WTC11 (cell line): ENCODE data around the gene MATN3. TPM values are rescaled to one million over a fixed set of nuclear protein-coding genes. Genes with fewer than 3 reads are reported as not detected.
A peak's percentile ranks its signal among the peaks of the same experiment; 100 is the strongest.

ENCODE experiments used
- ATAC-seq: fragments of 200-7000 bp; cut with Tn5 transposase; 2 replicates; pipeline ENCODE4 v1.10.0; 2021; ENCODE audit warnings: mild to moderate bottlenecking, moderate library complexity
- CTCF ChIA-PET: fragments of 300-600 bp; sonication (Branson Sonifier 250); formaldehyde crosslinking; loops from one replicate; lab custom pipeline; 2021; ENCODE audit warnings: antibody characterized with exemption; lab: Charles Lee
- POLR2A ChIA-PET: fragments of 350-600 bp; sonication (Branson Sonifier 250); formaldehyde crosslinking; loops from one replicate; lab custom pipeline; 2021; ENCODE audit warnings: antibody characterized with exemption; lab: Charles Lee
- DNase-seq: peaks from one replicate; pipeline ENCODE4 v3.0.0; 2021; ENCODE audit warnings: low spot score
- H3K27ac Mint-ChIP-seq: 2 replicates; pipeline ENCODE4 v1.8.0; 2021; ENCODE audit warnings: mixed read lengths
- H3K27me3 Mint-ChIP-seq: 2 replicates; pipeline ENCODE4 v1.8.0; 2021; ENCODE audit warnings: low read depth, mild to moderate bottlenecking, moderate library complexity, mixed read lengths
- H3K36me3 Mint-ChIP-seq: 2 replicates; pipeline ENCODE4 v1.8.0; 2021; ENCODE audit warnings: mixed read lengths
- H3K4me1 Mint-ChIP-seq: 2 replicates; pipeline ENCODE4 v1.8.0; 2022; ENCODE audit warnings: mixed read lengths
- H3K4me3 Mint-ChIP-seq: 2 replicates; pipeline ENCODE4 v1.8.0; 2021; ENCODE audit warnings: mild to moderate bottlenecking, moderate library complexity, mixed read lengths
- H3K9me3 Mint-ChIP-seq: 2 replicates; pipeline ENCODE4 v1.8.0; 2021; ENCODE audit warnings: mixed read lengths
- ESRRA ChIP-seq: sonication (generic); formaldehyde crosslinking; IDR thresholded peaks from 2 replicates; pipeline ENCODE4 v1.8.1; 2022; ENCODE audit warnings: mild to moderate bottlenecking, missing genetic modification reagents, borderline replicate concordance
- FOXJ3 ChIP-seq: sonication (generic); formaldehyde crosslinking; IDR thresholded peaks from 2 replicates; pipeline ENCODE4 v1.9.0; 2021; ENCODE audit warnings: missing genetic modification reagents, mild to moderate bottlenecking, borderline replicate concordance
- GABPB1 ChIP-seq: sonication (generic); formaldehyde crosslinking; IDR thresholded peaks from 2 replicates; pipeline ENCODE4 v1.8.1; 2023; ENCODE audit warnings: mild to moderate bottlenecking, missing genetic modification reagents
- MYBL2 ChIP-seq: sonication (generic); formaldehyde crosslinking; IDR thresholded peaks from 2 replicates; pipeline ENCODE4 v1.8.1; 2023; ENCODE audit warnings: mild to moderate bottlenecking, moderate library complexity, missing genetic modification reagents
- NR1H2 ChIP-seq: sonication (generic); formaldehyde crosslinking; IDR thresholded peaks from 2 replicates; pipeline ENCODE4 v1.9.0; 2021; ENCODE audit warnings: mild to moderate bottlenecking, moderate library complexity, missing genetic modification reagents
- NR3C1 ChIP-seq: sonication (generic); formaldehyde crosslinking; conservative IDR thresholded peaks from 2 replicates; pipeline ENCODE4 v1.8.1; 2023; ENCODE audit warnings: low read depth, mild to moderate bottlenecking, missing genetic modification reagents
- RELA ChIP-seq: sonication (generic); formaldehyde crosslinking; IDR thresholded peaks from 2 replicates; pipeline ENCODE4 v1.8.1; 2022; ENCODE audit warnings: missing genetic modification reagents, mild to moderate bottlenecking, borderline replicate concordance
- TEAD1 ChIP-seq: sonication (generic); formaldehyde crosslinking; IDR thresholded peaks from 2 replicates; pipeline ENCODE4 v1.8.0; 2022; ENCODE audit warnings: mild to moderate bottlenecking, missing genetic modification reagents
- USF2 ChIP-seq: sonication (generic); formaldehyde crosslinking; IDR thresholded peaks from 2 replicates; pipeline ENCODE4 v1.8.1; 2023; ENCODE audit warnings: mild to moderate bottlenecking, missing genetic modification reagents, moderate library complexity
- total RNA-seq: library from RNA; stranded (reverse); gene quantifications from 3 replicates; pipeline ENCODE4 v1.2.3, GENCODE V29; 2021
- TF ChIP-seq, protein P1 (sequence below): sonication (generic); formaldehyde crosslinking; IDR thresholded peaks from 2 replicates; pipeline ENCODE4 v1.8.0; 2023; ENCODE audit warnings: missing genetic modification reagents, mild to moderate bottlenecking, borderline replicate concordance
- TF ChIP-seq, protein P2 (sequence below): sonication (generic); formaldehyde crosslinking; IDR thresholded peaks from 2 replicates; pipeline ENCODE4 v1.8.0; 2022; ENCODE audit warnings: missing genetic modification reagents
- TF ChIP-seq, protein P3 (sequence below): sonication (generic); formaldehyde crosslinking; IDR thresholded peaks from 2 replicates; pipeline ENCODE4 v1.8.0; 2022; ENCODE audit warnings: mild to moderate bottlenecking, missing genetic modification reagents

The MATN3 gene
- total RNA-seq, 1 experiment from 2014 or later = 6.3 TPM

DNA sequence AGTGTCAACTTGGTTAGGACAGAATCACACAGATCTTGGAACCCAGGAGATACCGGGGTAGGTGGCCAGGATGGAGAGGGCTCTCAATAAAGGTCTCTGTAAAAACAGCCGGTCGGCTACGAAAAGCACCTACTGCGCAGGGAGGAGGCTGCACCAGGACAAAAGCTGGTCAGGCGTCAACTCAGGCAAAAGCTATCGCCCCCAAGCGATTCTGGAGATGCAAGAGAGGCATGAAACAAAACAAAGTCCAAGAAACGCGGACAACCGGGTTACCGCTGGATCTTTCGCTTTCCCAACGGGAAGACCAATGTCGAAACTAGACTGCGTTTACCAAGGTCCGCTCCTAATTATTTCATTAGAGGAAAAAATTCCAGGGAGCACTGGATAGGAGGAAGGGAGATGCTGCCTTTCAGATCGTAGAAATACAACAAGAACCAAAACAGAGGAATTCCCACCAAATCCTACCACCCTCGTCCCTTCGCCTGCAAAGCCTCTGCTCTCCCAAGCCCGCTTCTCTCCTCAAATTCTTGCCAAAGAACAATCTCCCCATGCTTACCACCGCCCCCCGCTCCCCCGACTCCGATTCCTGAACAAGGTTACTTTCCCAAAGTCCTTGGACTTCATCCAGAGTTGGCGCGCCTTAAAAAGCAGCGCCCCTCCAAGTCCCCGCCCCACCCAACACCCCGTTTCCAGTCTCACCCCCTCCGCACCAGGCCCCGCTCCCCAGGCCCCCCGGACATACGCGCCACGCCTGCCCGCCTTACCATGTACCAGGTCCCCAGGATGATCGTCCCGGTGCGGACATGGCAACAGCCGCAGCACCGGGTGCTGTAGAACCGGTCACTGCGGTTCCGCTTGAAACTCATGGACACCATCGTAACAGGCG lies 38.4 kb upstream of the MATN3 start:
- H3K36me3 Mint-ChIP-seq = 0 out of 2 replicates have a peak, but pooled peaks cover 2% of the 10 kb centered on the region
- TF ChIP-seq FOXJ3 (CRISPR knock-in tag) (no peak), GABPB1 (CRISPR knock-in tag) (peak; percentile 35; the same call in 1 of the 2 replicates), NR3C1 (CRISPR knock-in tag) (no peak), MYBL2 (CRISPR knock-in tag) (0 out of 2 replicates have a peak, but pooled peaks have one; percentile 59), ESRRA (CRISPR knock-in tag) (no peak), RELA (CRISPR knock-in tag) (no peak)
- TF ChIP-seq, protein P1, sequence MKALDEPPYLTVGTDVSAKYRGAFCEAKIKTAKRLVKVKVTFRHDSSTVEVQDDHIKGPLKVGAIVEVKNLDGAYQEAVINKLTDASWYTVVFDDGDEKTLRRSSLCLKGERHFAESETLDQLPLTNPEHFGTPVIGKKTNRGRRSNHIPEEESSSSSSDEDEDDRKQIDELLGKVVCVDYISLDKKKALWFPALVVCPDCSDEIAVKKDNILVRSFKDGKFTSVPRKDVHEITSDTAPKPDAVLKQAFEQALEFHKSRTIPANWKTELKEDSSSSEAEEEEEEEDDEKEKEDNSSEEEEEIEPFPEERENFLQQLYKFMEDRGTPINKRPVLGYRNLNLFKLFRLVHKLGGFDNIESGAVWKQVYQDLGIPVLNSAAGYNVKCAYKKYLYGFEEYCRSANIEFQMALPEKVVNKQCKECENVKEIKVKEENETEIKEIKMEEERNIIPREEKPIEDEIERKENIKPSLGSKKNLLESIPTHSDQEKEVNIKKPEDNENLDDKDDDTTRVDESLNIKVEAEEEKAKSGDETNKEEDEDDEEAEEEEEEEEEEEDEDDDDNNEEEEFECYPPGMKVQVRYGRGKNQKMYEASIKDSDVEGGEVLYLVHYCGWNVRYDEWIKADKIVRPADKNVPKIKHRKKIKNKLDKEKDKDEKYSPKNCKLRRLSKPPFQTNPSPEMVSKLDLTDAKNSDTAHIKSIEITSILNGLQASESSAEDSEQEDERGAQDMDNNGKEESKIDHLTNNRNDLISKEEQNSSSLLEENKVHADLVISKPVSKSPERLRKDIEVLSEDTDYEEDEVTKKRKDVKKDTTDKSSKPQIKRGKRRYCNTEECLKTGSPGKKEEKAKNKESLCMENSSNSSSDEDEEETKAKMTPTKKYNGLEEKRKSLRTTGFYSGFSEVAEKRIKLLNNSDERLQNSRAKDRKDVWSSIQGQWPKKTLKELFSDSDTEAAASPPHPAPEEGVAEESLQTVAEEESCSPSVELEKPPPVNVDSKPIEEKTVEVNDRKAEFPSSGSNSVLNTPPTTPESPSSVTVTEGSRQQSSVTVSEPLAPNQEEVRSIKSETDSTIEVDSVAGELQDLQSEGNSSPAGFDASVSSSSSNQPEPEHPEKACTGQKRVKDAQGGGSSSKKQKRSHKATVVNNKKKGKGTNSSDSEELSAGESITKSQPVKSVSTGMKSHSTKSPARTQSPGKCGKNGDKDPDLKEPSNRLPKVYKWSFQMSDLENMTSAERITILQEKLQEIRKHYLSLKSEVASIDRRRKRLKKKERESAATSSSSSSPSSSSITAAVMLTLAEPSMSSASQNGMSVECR (CRISPR knock-in tag) = no peak
- TF ChIP-seq, protein P2, sequence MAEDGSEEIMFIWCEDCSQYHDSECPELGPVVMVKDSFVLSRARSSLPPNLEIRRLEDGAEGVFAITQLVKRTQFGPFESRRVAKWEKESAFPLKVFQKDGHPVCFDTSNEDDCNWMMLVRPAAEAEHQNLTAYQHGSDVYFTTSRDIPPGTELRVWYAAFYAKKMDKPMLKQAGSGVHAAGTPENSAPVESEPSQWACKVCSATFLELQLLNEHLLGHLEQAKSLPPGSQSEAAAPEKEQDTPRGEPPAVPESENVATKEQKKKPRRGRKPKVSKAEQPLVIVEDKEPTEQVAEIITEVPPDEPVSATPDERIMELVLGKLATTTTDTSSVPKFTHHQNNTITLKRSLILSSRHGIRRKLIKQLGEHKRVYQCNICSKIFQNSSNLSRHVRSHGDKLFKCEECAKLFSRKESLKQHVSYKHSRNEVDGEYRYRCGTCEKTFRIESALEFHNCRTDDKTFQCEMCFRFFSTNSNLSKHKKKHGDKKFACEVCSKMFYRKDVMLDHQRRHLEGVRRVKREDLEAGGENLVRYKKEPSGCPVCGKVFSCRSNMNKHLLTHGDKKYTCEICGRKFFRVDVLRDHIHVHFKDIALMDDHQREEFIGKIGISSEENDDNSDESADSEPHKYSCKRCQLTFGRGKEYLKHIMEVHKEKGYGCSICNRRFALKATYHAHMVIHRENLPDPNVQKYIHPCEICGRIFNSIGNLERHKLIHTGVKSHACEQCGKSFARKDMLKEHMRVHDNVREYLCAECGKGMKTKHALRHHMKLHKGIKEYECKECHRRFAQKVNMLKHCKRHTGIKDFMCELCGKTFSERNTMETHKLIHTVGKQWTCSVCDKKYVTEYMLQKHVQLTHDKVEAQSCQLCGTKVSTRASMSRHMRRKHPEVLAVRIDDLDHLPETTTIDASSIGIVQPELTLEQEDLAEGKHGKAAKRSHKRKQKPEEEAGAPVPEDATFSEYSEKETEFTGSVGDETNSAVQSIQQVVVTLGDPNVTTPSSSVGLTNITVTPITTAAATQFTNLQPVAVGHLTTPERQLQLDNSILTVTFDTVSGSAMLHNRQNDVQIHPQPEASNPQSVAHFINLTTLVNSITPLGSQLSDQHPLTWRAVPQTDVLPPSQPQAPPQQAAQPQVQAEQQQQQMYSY (CRISPR knock-in tag) = no peak
- H3K4me3 Mint-ChIP-seq = no peak overlapping the region
- no peaks in the 10 kb centered on the region for H3K9me3 Mint-ChIP-seq
- DNase-seq = peak; percentile 64
- ATAC-seq = peak; percentile 5
- H3K4me1 Mint-ChIP-seq = peaks cover 26% of the 10 kb centered on the region
- H3K27ac Mint-ChIP-seq = no peak overlapping the region; the same call in 1 of the 2 replicates
- peaks cover 3% of the 10 kb centered on the region; the same call in 1 of the 2 replicates for H3K27me3 Mint-ChIP-seq
- POLR2A ChIA-PET = interaction anchor here (0.5 to 3.1 kb wide), 9 partner anchors 8 to 174 kb away, joined by 3 to 14 read pairs (median 3); partner anchors contain the start of genes MATN3, SDC1 and WDR35
- CTCF ChIA-PET = interaction anchor here (0.6 to 6.7 kb wide), 11 partner anchors 8 to 191 kb away, joined by 3 to 62 read pairs (median 6); partner anchors contain the start of genes MATN3 and WDR35

GRCh38 chr2:20050104-20050645 lies 37.7 kb upstream of the MATN3 start:
- Mint-ChIP-seq H3K36me3 (0 out of 2 replicates have a peak, but pooled peaks cover 2% of the 10 kb centered on the region), H3K4me1 (peaks cover 28% of the 10 kb centered on the region), H3K4me3 (no peak overlapping the region), H3K27ac (no peak overlapping the region; the same call in 1 of the 2 replicates), H3K27me3 (no peaks in the 10 kb centered on the region), H3K9me3 (no peaks in the 10 kb centered on the region)
- CTCF ChIA-PET = interaction anchor here (1.6 to 6.7 kb wide), 6 partner anchors 34 to 192 kb away, joined by 6 to 62 read pairs (median 8); partner anchors contain the start of gene MATN3
- TF ChIP-seq NR1H2 (no peak), USF2 (CRISPR knock-in tag) (peak; percentile 51), TEAD1 (CRISPR knock-in tag) (0 out of 2 replicates have a peak, but pooled peaks have one; percentile 30)
- TF ChIP-seq, protein P3, sequence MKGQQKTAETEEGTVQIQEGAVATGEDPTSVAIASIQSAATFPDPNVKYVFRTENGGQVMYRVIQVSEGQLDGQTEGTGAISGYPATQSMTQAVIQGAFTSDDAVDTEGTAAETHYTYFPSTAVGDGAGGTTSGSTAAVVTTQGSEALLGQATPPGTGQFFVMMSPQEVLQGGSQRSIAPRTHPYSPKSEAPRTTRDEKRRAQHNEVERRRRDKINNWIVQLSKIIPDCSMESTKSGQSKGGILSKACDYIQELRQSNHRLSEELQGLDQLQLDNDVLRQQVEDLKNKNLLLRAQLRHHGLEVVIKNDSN (CRISPR knock-in tag) = peak; percentile 58; the same call in 1 of the 2 replicates
- POLR2A ChIA-PET = interaction anchor here (0.5 to 3.1 kb wide), 3 partner anchors 35 to 175 kb away, joined by 3 to 14 read pairs (median 8); partner anchors contain the start of genes SDC1 and WDR35
- no peak for DNase-seq
- ATAC-seq = no peak
